Coronary artery (tissue), 2 donors: Measurements from ENCODE around the gene BMERB1.
"Not testable (repeated sequence)": the region's sequence is repeated elsewhere in the genome, so short reads cannot be mapped to it uniquely, and the experiment has no call there.

ENCODE experiments used
- DNase-seq: peaks from one replicate; pipeline ENCODE4 v3.0.0-alpha.2; 2017; ENCODE audit warnings: low spot score
- H3K27ac ChIP-seq, 2 donors: fragments of 200-600 bp; sonication (generic); one replicate each; pipeline ENCODE4 v1.5.1; 2016 to 2019
- H3K4me3 ChIP-seq: fragments of 200-600 bp; sonication (generic); 2 replicates; pipeline ENCODE4 v1.5.1; 2016; ENCODE audit warnings: mild to moderate bottlenecking, moderate library complexity
- CTCF ChIP-seq: fragments of 200-600 bp; sonication (generic); IDR thresholded peaks from one replicate; pipeline ENCODE4 v1.5.1; 2019; ENCODE audit warnings: antibody characterized with exemption

BMERB1 gene

GRCh38 chr16:15460601-15461000 lies 26.2 kb downstream of the BMERB1 start:
- DNase-seq, result no peak
- no peak overlapping the region for H3K27ac ChIP-seq
- no peak for TF ChIP-seq CTCF
- no peak overlapping the region for H3K4me3 ChIP-seq

DNA sequence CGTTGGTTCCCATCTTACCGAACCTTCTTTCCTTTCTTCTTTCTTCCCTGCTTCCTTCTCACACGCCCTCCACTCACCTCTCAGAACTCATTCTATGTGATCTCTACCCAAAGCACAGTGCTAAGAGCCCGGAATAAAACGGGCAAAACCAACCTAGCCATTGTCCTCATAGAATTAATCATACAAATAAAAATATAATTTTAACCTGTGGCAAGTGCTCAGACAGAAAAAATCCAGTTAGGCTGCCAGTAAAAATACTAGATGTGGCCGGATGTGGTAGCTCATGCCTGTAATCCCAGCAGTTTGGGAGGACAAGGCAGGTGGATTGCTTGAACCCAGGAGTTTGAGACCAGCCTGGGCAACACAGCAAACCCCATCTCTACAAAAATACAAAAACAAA lies 27.0 kb downstream of the BMERB1 start:
- no peak for TF ChIP-seq CTCF

DNA sequence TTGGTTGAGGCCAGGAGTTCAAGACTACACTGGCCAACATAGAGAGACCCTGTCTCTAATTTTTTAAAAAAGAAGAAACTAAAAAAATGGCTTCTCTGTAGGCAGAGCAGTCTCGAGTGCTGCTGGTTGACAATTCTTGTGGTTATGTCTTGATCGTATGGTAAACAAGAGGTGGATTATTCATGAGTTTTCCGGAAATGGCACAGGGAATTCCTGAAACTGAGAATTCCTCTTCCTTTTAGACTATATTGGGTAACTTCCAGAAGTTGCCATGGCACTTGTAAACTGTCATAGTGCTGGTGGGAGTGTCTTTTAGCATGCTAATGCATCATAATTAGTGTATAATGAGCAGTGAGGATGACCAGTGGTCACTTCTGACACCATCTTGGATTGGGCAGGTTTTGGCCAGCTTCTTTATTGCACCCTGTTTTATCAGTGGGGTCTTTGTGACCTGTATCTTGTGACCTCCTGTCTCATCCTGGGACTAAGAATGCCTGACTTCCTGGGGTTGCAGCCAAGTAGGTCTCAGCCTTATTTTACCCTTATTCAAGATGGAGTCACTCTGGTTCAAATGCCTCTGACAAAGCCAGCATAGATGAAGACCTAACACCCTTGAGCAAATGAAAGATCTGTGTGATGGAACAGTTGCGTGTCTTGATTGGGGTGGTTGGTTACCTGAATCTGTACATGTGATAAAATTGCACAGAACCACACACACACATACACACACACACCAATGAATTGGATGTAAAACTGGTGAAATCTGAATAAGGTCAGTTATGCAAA lies 30.2 kb downstream of the BMERB1 start:
- H3K4me3 ChIP-seq, result no peak overlapping the region
- no peak overlapping the region for H3K27ac ChIP-seq
- TF ChIP-seq CTCF, result no peak
- no peak for DNase-seq

More for the DNA sequence above, 27.0 kb downstream of the BMERB1 start:
- Histone ChIP-seq H3K4me3 (no peak overlapping the region), H3K27ac (no peak overlapping the region)
- no peak for DNase-seq

DNA sequence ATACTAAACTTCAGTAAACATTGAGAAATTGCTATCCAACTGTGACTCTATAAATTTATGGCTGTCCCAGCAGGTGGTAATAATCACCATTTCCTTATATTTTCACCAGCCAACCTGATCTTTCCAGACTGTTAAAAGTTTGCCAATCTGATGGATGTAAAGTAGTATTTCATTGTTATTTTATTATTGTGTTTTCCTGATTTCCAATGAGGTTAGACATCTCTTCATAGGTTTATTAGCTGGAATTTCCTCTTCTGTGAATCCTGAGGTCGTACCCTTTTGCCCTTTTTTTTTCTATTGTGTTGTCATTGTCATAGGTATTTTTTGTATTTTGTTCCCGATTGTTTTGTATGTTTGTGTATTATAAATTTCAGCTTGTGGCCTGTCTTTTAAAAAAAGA lies 31.7 kb downstream of the BMERB1 start:
- DNase-seq, result no peak
- no peak overlapping the region for H3K27ac ChIP-seq
- TF ChIP-seq CTCF, result no peak

GRCh38 chr16:15466886-15467781 lies 32.7 kb downstream of the BMERB1 start:
- TF ChIP-seq CTCF, result no peak

More for the DNA sequence above, 31.7 kb downstream of the BMERB1 start:
- H3K4me3 ChIP-seq, result no peak overlapping the region

GRCh38 chr16:15476971-15477370 lies 42.6 kb downstream of the BMERB1 start:
- not testable (repeated sequence) for DNase-seq, H3K27ac ChIP-seq, H3K4me3 ChIP-seq

More at GRCh38 chr16:15466886-15467781, 32.7 kb downstream of the BMERB1 start:
- DNase-seq, result no peak
- Histone ChIP-seq H3K27ac (no peak overlapping the region), H3K4me3 (no peak overlapping the region)

- DNase-seq, result no peak
- H3K4me3 ChIP-seq, result no peak overlapping the region
- H3K27ac ChIP-seq, result no peak overlapping the region
- no peak for TF ChIP-seq CTCF
Observed at GRCh38 chr16:15477802-15478201, 43.4 kb downstream of the BMERB1 start.
